IMR-90 (cell line): ENCODE measurements around the gene CHD6. TPM values are rescaled to one million over a fixed set of nuclear protein-coding genes. Genes with fewer than 3 reads are reported as not detected.

Experiments used
- ATAC-seq: fragments of 200-7000 bp; cut with Tn5 transposase; 2 replicates; pipeline ENCODE4 v1.9.1; 2020; ENCODE audit warnings: low read depth, mild to moderate bottlenecking, moderate library complexity
- BruUV-seq: library from RNA; stranded (reverse); fragments of 400-500 nt; replicated peaks from 2 replicates; lab custom pipeline; 2021; lab: Mats Ljungman, UMichigan
- CTCF ChIA-PET: fragments of 300-600 bp; formaldehyde crosslinking; extraction: SDS; loops from one replicate; lab custom pipeline; 2021; ENCODE audit warnings: antibody characterized with exemption; lab: Yijun Ruan, JAX
- POLR2A ChIA-PET: fragments of 300-600 bp; sonication (Branson Sonifier 250); formaldehyde crosslinking; loops from one replicate; lab custom pipeline; 2022; ENCODE audit warnings: antibody characterized with exemption; ENCODE audit not compliant: unreplicated experiment; lab: Charles Lee
- DNase-seq: peaks from one replicate; pipeline ENCODE4 v3.0.0; 2013
- H2AFZ ChIP-seq: replicated peaks from 2 replicates; pipeline ENCODE3; 2013; ENCODE audit warnings: low read length, mild to moderate bottlenecking; ENCODE audit not compliant: poor library complexity
- H2AK5ac ChIP-seq: 2 replicates; pipeline ENCODE4 v1.6.1; 2013; ENCODE audit warnings: low read depth, low read length, inconsistent platforms
- H2AK9ac ChIP-seq: replicated peaks from 2 replicates; pipeline ENCODE3; 2013; ENCODE audit warnings: mild to moderate bottlenecking, low read depth, low read length, moderate library complexity; ENCODE audit not compliant: poor library complexity
- H2BK120ac ChIP-seq: 2 replicates; pipeline ENCODE4 v1.6.1; 2013; ENCODE audit warnings: low read depth, low read length, inconsistent platforms
- H2BK15ac ChIP-seq: 3 replicates; pipeline ENCODE4 v1.6.1; 2013; ENCODE audit warnings: low read depth, low read length, inconsistent platforms
- H2BK20ac ChIP-seq: 2 replicates; pipeline ENCODE4 v1.6.1; 2013; ENCODE audit warnings: low read depth, mild to moderate bottlenecking, inconsistent platforms, low read length, moderate library complexity
- H2BK5ac ChIP-seq: 2 replicates; pipeline ENCODE4 v1.6.1; 2013; ENCODE audit warnings: mild to moderate bottlenecking, low read depth, low read length, inconsistent platforms; ENCODE audit not compliant: poor library complexity, severe bottlenecking
- H3K14ac ChIP-seq: replicated peaks from 2 replicates; pipeline ENCODE4 v1.6.1; 2013; ENCODE audit warnings: low read depth, low read length, inconsistent platforms
- H3K18ac ChIP-seq: 2 replicates; pipeline ENCODE4 v1.6.1; 2013; ENCODE audit warnings: low read depth, low read length, control low read depth
- H3K23ac ChIP-seq: 2 replicates; pipeline ENCODE4 v1.6.1; 2013; ENCODE audit warnings: low read depth, low read length, inconsistent platforms
- H3K27ac ChIP-seq: 2 replicates; pipeline ENCODE4 v1.5.1; 2013; ENCODE audit warnings: mild to moderate bottlenecking, control low read depth, low read length; ENCODE audit not compliant: insufficient read depth
- H3K27me3 ChIP-seq: 2 replicates; pipeline ENCODE4 v1.6.1; 2013; ENCODE audit warnings: low read length; ENCODE audit not compliant: control insufficient read depth, insufficient read depth
- H3K36me3 ChIP-seq: 2 replicates; pipeline ENCODE4 v1.6.1; 2013; ENCODE audit warnings: low read length, mixed read lengths; ENCODE audit not compliant: control insufficient read depth, insufficient read depth
- H3K4ac ChIP-seq: 2 replicates; pipeline ENCODE4 v1.6.1; 2013; ENCODE audit warnings: low read depth, low read length, inconsistent platforms
- H3K4me1 ChIP-seq: 2 replicates; pipeline ENCODE4 v1.6.1; 2013; ENCODE audit warnings: low read length, mixed read lengths; ENCODE audit not compliant: control insufficient read depth, insufficient read depth
- H3K4me2 ChIP-seq: 2 replicates; pipeline ENCODE4 v1.6.1; 2013; ENCODE audit warnings: low read depth, mild to moderate bottlenecking, control low read depth, low read length, moderate library complexity
- H3K4me3 ChIP-seq: 2 replicates; pipeline ENCODE4 v1.5.1; 2013; ENCODE audit warnings: low read depth, mild to moderate bottlenecking, control low read depth, low read length, moderate library complexity; ENCODE audit not compliant: insufficient read depth
- H3K56ac ChIP-seq: 2 replicates; pipeline ENCODE4 v1.6.1; 2013; ENCODE audit warnings: low read length, inconsistent platforms; ENCODE audit not compliant: insufficient read depth; ENCODE audit errors: extremely low read depth
- H3K79me1 ChIP-seq, 2 experiments: 2 replicates each; pipeline ENCODE4 v1.6.1; 2013; ENCODE audit warnings: low read length in 2 of 2, inconsistent platforms in 1 of 2, low read depth in 1 of 2
- H3K9ac ChIP-seq: 2 replicates; pipeline ENCODE4 v1.6.1; 2013; ENCODE audit warnings: low read depth, low read length, control low read depth
- H3K9me1 ChIP-seq: 2 replicates; pipeline ENCODE4 v1.6.1; 2013; ENCODE audit warnings: low read length, inconsistent platforms; ENCODE audit not compliant: insufficient read depth
- H3K9me3 ChIP-seq: 2 replicates; pipeline ENCODE4 v1.6.1; 2013; ENCODE audit warnings: low read length; ENCODE audit not compliant: control insufficient read depth, insufficient read depth
- H4K20me1 ChIP-seq: 2 replicates; pipeline ENCODE4 v1.6.1; 2013; ENCODE audit warnings: low read length, inconsistent platforms; ENCODE audit not compliant: insufficient read depth
- H4K5ac ChIP-seq: 2 replicates; pipeline ENCODE4 v1.6.1; 2013; ENCODE audit warnings: mild to moderate bottlenecking, low read depth, low read length, control low read depth
- H4K8ac ChIP-seq, 2 experiments: 2 replicates each; pipeline ENCODE4 v1.6.1; 2013; ENCODE audit warnings: low read depth in 2 of 2, low read length in 2 of 2, control low read depth in 1 of 2, inconsistent platforms in 1 of 2
- H4K91ac ChIP-seq: 2 replicates; pipeline ENCODE4 v1.6.1; 2013; ENCODE audit warnings: low read depth, low read length, inconsistent platforms; ENCODE audit not compliant: insufficient read depth
- BHLHE40 ChIP-seq: fragments of 150-350 bp; IDR thresholded peaks from 2 replicates; pipeline ENCODE4 v1.6.1; 2016; ENCODE audit warnings: mild to moderate bottlenecking, low read depth, low read length
- CEBPB ChIP-seq: IDR thresholded peaks from 2 replicates; pipeline ENCODE4 v1.6.1; 2012; ENCODE audit warnings: low read depth, low read length, improper control_type of control experiment
- CHD1 ChIP-seq: IDR thresholded peaks from 2 replicates; pipeline ENCODE4 v1.6.1; 2012; ENCODE audit warnings: low read depth, low read length, improper control_type of control experiment
- FOS ChIP-seq: fragments of 150-350 bp; IDR thresholded peaks from 2 replicates; pipeline ENCODE4 v1.6.1; 2016; ENCODE audit warnings: low read depth, low read length
- MAFK ChIP-seq: IDR thresholded peaks from 2 replicates; pipeline ENCODE4 v1.6.1; 2012; ENCODE audit warnings: low read depth, low read length, improper control_type of control experiment
- MXI1 ChIP-seq: IDR thresholded peaks from 2 replicates; pipeline ENCODE4 v1.6.1; 2012; ENCODE audit warnings: low read depth, mild to moderate bottlenecking, low read length, moderate library complexity, borderline replicate concordance
- NFE2L2 ChIP-seq: fragments of 150-350 bp; IDR thresholded peaks from 2 replicates; pipeline ENCODE4 v1.6.1; 2016; ENCODE audit warnings: low read depth, mild to moderate bottlenecking, low read length
- POLR2A ChIP-seq: IDR thresholded peaks from 2 replicates; pipeline ENCODE4 v1.6.1; 2012; ENCODE audit warnings: mild to moderate bottlenecking, low read depth, low read length
- RCOR1 ChIP-seq: IDR thresholded peaks from 2 replicates; pipeline ENCODE4 v1.6.1; 2012; ENCODE audit warnings: mild to moderate bottlenecking, low read length, improper control_type of control experiment; ENCODE audit not compliant: insufficient replicate concordance
- RFX5 ChIP-seq: IDR thresholded peaks from 2 replicates; pipeline ENCODE4 v1.8.0; 2012; ENCODE audit warnings: low read depth, mild to moderate bottlenecking, low read length, moderate library complexity
- WGBS, 2 experiments: methylation state at CpG; one replicate each; pipeline versions ENCODE4 v1.1.5 to v1.1.7; 2013; ENCODE audit warnings: missing lambda C conversion rate in 2 of 2; ENCODE audit not compliant: insufficient read length in 1 of 2; ENCODE audit errors: extremely low coverage in 2 of 2; 5-methylcytosine and 5-hydroxymethylcytosine counted together
- dilution Hi-C: fragments of 300-500 bp; cut with HindIII; formaldehyde crosslinking; loops from one replicate; pipeline ENCODE4 v1.14.3; 2018; ENCODE audit warnings: low sequenced_read_pairs; ENCODE audit not compliant: unreplicated experiment
- in situ Hi-C: fragments of 300-500 bp; cut with MboI; formaldehyde crosslinking; loops from 3 replicates; pipeline ENCODE4 v1.14.3; 2019; ENCODE audit warnings: low sequenced_read_pairs, inconsistent platforms, mixed read lengths
- intact Hi-C: fragments of 100-400 bp; cut with micrococcal nuclease; formaldehyde crosslinking; loops from 2 replicates; pipeline ENCODE4 v1.10.0; 2022
- polyA plus RNA-seq, 3 experiments: library from polyadenylated mRNA; depleted of rRNA; stranded (reverse); fragments of >200 nt; gene quantifications; 2 replicates each; pipeline ENCODE4 v1.2.3, GENCODE V29; 2012; ENCODE audit warnings: low replicate concordance in 1 of 3
- total RNA-seq: library from RNA; depleted of rRNA; stranded (reverse); fragments of >200 nt; gene quantifications from 2 replicates; pipeline ENCODE4 v1.2.3, GENCODE V29; 2012
- TF ChIP-seq, protein P1 (sequence below): fragments of 150-350 bp; IDR thresholded peaks from 2 replicates; pipeline ENCODE4 v1.6.1; 2017; ENCODE audit warnings: mild to moderate bottlenecking, antibody characterized with exemption, low read length, low read depth
- TF ChIP-seq, protein P2 (sequence below): fragments of 150-350 bp; IDR thresholded peaks from 2 replicates; pipeline ENCODE4 v1.6.1; 2016; ENCODE audit warnings: low read depth, mild to moderate bottlenecking, low read length, moderate library complexity, borderline replicate concordance

Gene CHD6
- total and polyA plus RNA-seq, 2 of the 4 experiments (the other 2 are of a cell fraction) = 8.8 to 26.7 TPM

DNA sequence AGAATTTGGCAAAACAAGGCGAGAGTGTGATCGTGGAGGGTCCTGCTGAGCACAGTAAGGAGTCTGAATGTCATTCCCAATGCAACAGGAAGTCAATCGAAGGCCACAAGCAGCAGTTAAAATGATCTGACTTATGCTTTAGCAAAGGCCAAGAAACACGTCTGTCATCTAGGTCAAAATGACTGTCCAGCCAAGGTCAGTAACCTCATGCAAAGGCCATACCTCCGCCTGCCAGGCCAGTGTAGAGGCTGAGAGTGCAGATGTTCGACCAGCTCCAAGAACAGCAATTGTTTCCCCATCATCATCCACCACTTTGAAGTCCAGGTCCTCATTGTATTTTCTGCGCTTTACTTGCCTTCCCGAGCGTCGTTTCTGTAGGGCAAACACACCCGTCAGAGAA lies 105.6 kb downstream of the CHD6 start:
- Histone ChIP-seq H3K4me2 (no peak overlapping the region), H2AFZ (no peak overlapping the region), H3K9ac (no peak overlapping the region), H4K5ac (no peak overlapping the region), H3K9me1 (peaks cover 10% of the 10 kb centered on the region; the same call in 1 of the 2 replicates), H2BK5ac (no peak overlapping the region), H3K18ac (no peak overlapping the region), H3K4ac (no peak overlapping the region), H3K23ac (no peak overlapping the region), H2AK5ac (no peak overlapping the region), H4K91ac (no peak overlapping the region), H2BK15ac (no peak overlapping the region), H4K8ac (no peak overlapping the region), H3K56ac (no peak overlapping the region), H3K4me3 (no peak overlapping the region), H3K14ac (no peak overlapping the region), H3K4me1 (peaks cover 14% of the 10 kb centered on the region), H3K27me3 (no peaks in the 10 kb centered on the region), H2BK20ac (no peak overlapping the region), H2AK9ac (no peak overlapping the region), H4K20me1 (no peaks in the 10 kb centered on the region), H3K36me3 (peaks cover 10% of the 10 kb centered on the region), H3K79me1 (peaks cover 12 to 37% of the 10 kb centered on the region in 2 experiments), H3K9me3 (no peaks in the 10 kb centered on the region), H3K27ac (no peak overlapping the region), H2BK120ac (no peak overlapping the region)
- intact Hi-C loops = no loop called here
- WGBS, 2 experiments = 89% methylated on average over 2 of the region's 11 CpGs; no CpG with 5 or more reads in 1 of the 2 experiments
- DNase-seq (no peak), ATAC-seq (no peak)
- TF ChIP-seq MXI1 = no peak
- TF ChIP-seq MAFK = no peak
- no peak for TF ChIP-seq CEBPB
- TF ChIP-seq RCOR1 = no peak
- no peak for TF ChIP-seq RFX5
- no peak for TF ChIP-seq NFE2L2
- TF ChIP-seq POLR2A = no peak
- no peak for TF ChIP-seq FOS
- TF ChIP-seq, protein P1, sequence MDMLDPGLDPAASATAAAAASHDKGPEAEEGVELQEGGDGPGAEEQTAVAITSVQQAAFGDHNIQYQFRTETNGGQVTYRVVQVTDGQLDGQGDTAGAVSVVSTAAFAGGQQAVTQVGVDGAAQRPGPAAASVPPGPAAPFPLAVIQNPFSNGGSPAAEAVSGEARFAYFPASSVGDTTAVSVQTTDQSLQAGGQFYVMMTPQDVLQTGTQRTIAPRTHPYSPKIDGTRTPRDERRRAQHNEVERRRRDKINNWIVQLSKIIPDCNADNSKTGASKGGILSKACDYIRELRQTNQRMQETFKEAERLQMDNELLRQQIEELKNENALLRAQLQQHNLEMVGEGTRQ = no peak
- no peak for TF ChIP-seq CHD1
- TF ChIP-seq, protein P2, sequence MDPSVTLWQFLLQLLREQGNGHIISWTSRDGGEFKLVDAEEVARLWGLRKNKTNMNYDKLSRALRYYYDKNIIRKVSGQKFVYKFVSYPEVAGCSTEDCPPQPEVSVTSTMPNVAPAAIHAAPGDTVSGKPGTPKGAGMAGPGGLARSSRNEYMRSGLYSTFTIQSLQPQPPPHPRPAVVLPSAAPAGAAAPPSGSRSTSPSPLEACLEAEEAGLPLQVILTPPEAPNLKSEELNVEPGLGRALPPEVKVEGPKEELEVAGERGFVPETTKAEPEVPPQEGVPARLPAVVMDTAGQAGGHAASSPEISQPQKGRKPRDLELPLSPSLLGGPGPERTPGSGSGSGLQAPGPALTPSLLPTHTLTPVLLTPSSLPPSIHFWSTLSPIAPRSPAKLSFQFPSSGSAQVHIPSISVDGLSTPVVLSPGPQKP = no peak
- TF ChIP-seq BHLHE40 = no peak
- ChIA-PET POLR2A (no interaction called here), CTCF (no interaction called here)
- in situ Hi-C loops = no loop called here
- dilution Hi-C loops = no loop called here
- BruUV-seq = no TSS peak
